ENCODE results near the gene ATP9B. TPM values are rescaled to one million over a fixed set of nuclear protein-coding genes. Genes with fewer than 3 reads are reported as not detected.

The ATP9B gene
- total and polyA plus RNA-seq, 10 of the 15 experiments (the other 5 are each of a cell fraction or from before 2014, with no cell fraction given): 0.74 to 20.7 (median 12.9) TPM

DNA sequence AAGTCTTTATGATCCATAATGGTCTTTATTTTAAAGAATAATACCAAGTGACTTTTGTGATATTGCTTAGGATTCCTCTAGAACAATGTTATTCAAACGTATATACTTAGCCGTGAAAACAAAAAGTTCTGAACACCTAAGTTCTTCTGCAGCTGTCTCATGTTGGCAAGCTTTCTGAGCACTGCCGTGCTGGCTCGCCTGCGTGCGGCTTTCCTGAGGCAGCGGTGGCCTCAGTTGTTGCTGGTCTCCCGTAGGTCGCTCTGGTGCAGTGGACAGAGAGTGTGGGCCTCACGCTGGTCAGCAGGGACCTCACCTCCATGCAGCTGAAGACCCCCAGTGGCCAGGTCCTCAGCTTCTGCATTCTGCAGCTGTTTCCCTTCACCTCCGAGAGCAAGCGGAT, 259.7 kb downstream of the ATP9B start:
- in situ Hi-C loops (cut with MboI): no loop called here

More for the DNA sequence above, 259.7 kb downstream of the ATP9B start:
- Histone ChIP-seq H3K9me3 (replicated peaks; ENCODE audit: control insufficient read depth, insufficient read depth, low read length) (no peaks in the 10 kb centered on the region; the same call in 2 of the 3 replicates), H3K9ac (ENCODE audit: control insufficient read depth, insufficient read depth, low read length) (no peak overlapping the region), H3K27ac (ENCODE audit: control insufficient read depth, insufficient read depth) (no peak overlapping the region), H3K79me2 (ENCODE audit: control insufficient read depth, insufficient read depth, low read length) (no peaks in the 10 kb centered on the region), H3K36me3 (ENCODE audit: control insufficient read depth in 2 of 2, insufficient read depth in 2 of 2, low read length in 1 of 2) (peaks cover 2% of the 10 kb centered on the region in 2 experiments; a peak in 2 of 4 replicates), H3K4me1 (ENCODE audit: control insufficient read depth, insufficient read depth, low read length) (no peaks in the 10 kb centered on the region), H2AFZ (ENCODE audit: control insufficient read depth, low read depth, low read length) (no peak overlapping the region), H3K27me3 (replicated peaks in 1 of 2; ENCODE audit: control insufficient read depth in 2 of 2, insufficient read depth in 2 of 2, low read length in 1 of 2) (no peaks in the 10 kb centered on the region), H4K20me1 (ENCODE audit: control insufficient read depth, insufficient read depth) (no peaks in the 10 kb centered on the region), H3K4me3 (no peak overlapping the region), H3K4me2 (ENCODE audit: control insufficient read depth, insufficient read depth) (no peak overlapping the region)
- intact Hi-C loops (cut with micrococcal nuclease; ENCODE audit: unreplicated experiment): no loop called here
- ATAC-seq (no peak), FAIRE-seq (no peak), DNase-seq (ENCODE audit: low read depth, low spot score) (no peak)
- ChIA-PET SMC1A (ENCODE audit: uncharacterized antibody, unreplicated experiment) (no interaction called here), CTCF (interaction anchor here (1.1 kb wide), 1 partner anchor 34 kb away, joined by 3 read pairs; no protein-coding TSS in a partner anchor), RAD21 (ENCODE audit: unreplicated experiment) (no interaction called here), POLR2A (no interaction called here)
- no TSS peak for BruUV-seq (replicated peaks)
- TF ChIP-seq TBL1XR1 (IDR thresholded peaks at IDR 0.05; ENCODE audit: low read depth, low read length): no peak
- no peak for TF ChIP-seq ZBTB11 (CRISPR knock-in tag; IDR thresholded peaks at IDR 0.05)
- TF ChIP-seq BCL3 (IDR thresholded peaks at IDR 0.05; ENCODE audit: borderline replicate concordance, insufficient read depth, low read depth, low read length, poor library complexity, severe bottlenecking): no peak
- TF ChIP-seq, protein P1, sequence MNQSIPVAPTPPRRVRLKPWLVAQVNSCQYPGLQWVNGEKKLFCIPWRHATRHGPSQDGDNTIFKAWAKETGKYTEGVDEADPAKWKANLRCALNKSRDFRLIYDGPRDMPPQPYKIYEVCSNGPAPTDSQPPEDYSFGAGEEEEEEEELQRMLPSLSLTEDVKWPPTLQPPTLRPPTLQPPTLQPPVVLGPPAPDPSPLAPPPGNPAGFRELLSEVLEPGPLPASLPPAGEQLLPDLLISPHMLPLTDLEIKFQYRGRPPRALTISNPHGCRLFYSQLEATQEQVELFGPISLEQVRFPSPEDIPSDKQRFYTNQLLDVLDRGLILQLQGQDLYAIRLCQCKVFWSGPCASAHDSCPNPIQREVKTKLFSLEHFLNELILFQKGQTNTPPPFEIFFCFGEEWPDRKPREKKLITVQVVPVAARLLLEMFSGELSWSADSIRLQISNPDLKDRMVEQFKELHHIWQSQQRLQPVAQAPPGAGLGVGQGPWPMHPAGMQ (IDR thresholded peaks at IDR 0.05; ENCODE audit: borderline replicate concordance): no peak
- TF ChIP-seq CUX1 (IDR thresholded peaks at IDR 0.05; ENCODE audit: insufficient replicate concordance, low read depth, low read length): no peak
- TF ChIP-seq HDAC6 (IDR thresholded peaks at IDR 0.05; ENCODE audit: unreplicated experiment): no peak
- TF ChIP-seq POLR2AphosphoS5 (IDR thresholded peaks at IDR 0.05; ENCODE audit: low read length): no peak
- TF ChIP-seq EED (IDR thresholded peaks at IDR 0.05; ENCODE audit: low read depth): no peak
- no peak for TF ChIP-seq ZZZ3 (IDR thresholded peaks at IDR 0.05; ENCODE audit: control insufficient read depth, insufficient read length, low read depth)
- no peak for TF ChIP-seq PKNOX1 (IDR thresholded peaks at IDR 0.05)
- no peak for TF ChIP-seq PAX8 (IDR thresholded peaks at IDR 0.05)
- WGBS (ENCODE audit: insufficient coverage, insufficient replicate concordance, low lambda C conversion rate, missing lambda C conversion rate): 97% methylated on average over 12 of the region's 12 CpGs
